ENCODE measurements around the gene UPF3B.

DNA sequence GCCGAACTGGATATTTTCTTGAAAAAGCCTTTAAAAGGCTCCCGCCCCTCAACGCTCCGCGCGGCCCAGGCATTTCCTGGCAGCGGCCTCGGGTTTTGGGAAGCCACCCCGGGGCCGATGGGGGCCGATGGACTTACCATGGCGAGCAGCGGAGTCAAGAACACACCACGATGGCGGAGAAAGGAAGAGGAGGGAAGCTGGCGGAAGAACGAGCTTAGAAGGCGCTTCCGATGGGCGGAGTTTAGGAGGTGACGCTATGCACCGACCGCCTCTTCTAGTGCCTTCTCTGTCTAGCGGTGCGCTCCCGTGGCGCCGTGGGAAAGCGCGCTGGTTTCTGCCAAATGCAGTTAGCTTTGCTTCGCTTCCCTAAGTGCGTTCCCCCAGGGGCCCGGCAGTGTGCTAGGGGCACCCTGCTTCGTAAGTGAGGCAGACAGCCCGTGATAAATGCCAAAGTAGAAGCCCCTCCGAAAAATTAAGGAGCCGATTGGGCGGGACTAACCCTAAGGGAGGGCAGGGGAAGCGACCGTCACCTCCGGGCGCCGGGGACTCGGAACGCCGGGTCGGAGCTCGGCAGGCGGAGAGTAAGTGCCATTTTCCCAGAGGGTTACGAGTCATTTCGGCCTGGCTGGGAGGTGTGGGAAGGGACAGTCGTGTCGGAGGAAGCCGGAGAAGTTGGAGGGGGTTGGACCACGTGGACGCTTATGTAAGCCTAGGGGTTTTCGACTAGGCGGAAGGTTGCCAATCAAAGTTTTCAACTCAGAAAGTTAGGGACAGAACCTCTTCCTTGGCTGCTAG lies 61.1 kb downstream of the UPF3B start, which contains the start of gene RPL39:
- TF ChIP-seq, protein P1, sequence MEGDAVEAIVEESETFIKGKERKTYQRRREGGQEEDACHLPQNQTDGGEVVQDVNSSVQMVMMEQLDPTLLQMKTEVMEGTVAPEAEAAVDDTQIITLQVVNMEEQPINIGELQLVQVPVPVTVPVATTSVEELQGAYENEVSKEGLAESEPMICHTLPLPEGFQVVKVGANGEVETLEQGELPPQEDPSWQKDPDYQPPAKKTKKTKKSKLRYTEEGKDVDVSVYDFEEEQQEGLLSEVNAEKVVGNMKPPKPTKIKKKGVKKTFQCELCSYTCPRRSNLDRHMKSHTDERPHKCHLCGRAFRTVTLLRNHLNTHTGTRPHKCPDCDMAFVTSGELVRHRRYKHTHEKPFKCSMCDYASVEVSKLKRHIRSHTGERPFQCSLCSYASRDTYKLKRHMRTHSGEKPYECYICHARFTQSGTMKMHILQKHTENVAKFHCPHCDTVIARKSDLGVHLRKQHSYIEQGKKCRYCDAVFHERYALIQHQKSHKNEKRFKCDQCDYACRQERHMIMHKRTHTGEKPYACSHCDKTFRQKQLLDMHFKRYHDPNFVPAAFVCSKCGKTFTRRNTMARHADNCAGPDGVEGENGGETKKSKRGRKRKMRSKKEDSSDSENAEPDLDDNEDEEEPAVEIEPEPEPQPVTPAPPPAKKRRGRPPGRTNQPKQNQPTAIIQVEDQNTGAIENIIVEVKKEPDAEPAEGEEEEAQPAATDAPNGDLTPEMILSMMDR (IDR thresholded peaks at IDR 0.05), result no peak
- peak; percentile 21 to 89 for TF ChIP-seq POLR2A (IDR thresholded peaks at IDR 0.05)
